ENCODE measurements around the gene GOLGA5. TPM values are rescaled to one million over a fixed set of nuclear protein-coding genes. Genes with fewer than 3 reads are reported as not detected.

GOLGA5 gene
- total RNA-seq, 6 donors from 2014 or later, result 24.1 to 60.0 (median 32.2) TPM

- Histone ChIP-seq H3K27me3 (no peaks in the 10 kb centered on the region), H3K9me3 (no peaks in the 10 kb centered on the region), H3K27ac (no peak overlapping the region), H3K36me3 (no peaks in the 10 kb centered on the region), H3K4me3 (no peak overlapping the region), H3K4me1 (no peaks in the 10 kb centered on the region)
- ATAC-seq (ENCODE audit: low FRiP score in 2 of 2) (no peak), DNase-seq (no peak)
- TF ChIP-seq POLR2AphosphoS5 (IDR thresholded peaks at IDR 0.05) (no peak), EP300 (IDR thresholded peaks at IDR 0.05) (no peak), CTCF (IDR thresholded peaks at IDR 0.05) (no peak), POLR2A (IDR thresholded peaks at IDR 0.05) (no peak)
- WGBS, 2 donors, result 80 to 84% methylated on average over 7 of the region's 7 CpGs
Measured at GRCh38 chr14:92860049-92860840, 66.1 kb downstream of the GOLGA5 start.

GRCh38 chr14:92861856-92862745 is 68.0 kb downstream of the GOLGA5 start:
- DNase-seq, result no peak
- TF ChIP-seq CTCF (IDR thresholded peaks at IDR 0.05) (no peak), EP300 (IDR thresholded peaks at IDR 0.05) (no peak), POLR2AphosphoS5 (IDR thresholded peaks at IDR 0.05) (no peak), POLR2A (IDR thresholded peaks at IDR 0.05) (no peak)
- Histone ChIP-seq H3K4me3 (no peak overlapping the region), H3K36me3 (no peaks in the 10 kb centered on the region), H3K27ac (no peak overlapping the region), H3K9me3 (no peaks in the 10 kb centered on the region), H3K4me1 (no peaks in the 10 kb centered on the region), H3K27me3 (no peaks in the 10 kb centered on the region)
- no peak for ATAC-seq (ENCODE audit: low FRiP score in 2 of 2)
- 93% methylated on average over 5 to 7 of the region's 7 CpGs for whole genome bisulfite sequencing, 2 donors

- no peak for ATAC-seq (ENCODE audit: low FRiP score in 2 of 2)
Measured at GRCh38 chr14:92863286-92864080, 69.4 kb downstream of the GOLGA5 start.

GRCh38 chr14:92865674-92866073 is 71.6 kb downstream of the GOLGA5 start:
- Histone ChIP-seq H3K27me3 (no peaks in the 10 kb centered on the region), H3K4me1 (no peaks in the 10 kb centered on the region), H3K9me3 (no peaks in the 10 kb centered on the region), H3K27ac (no peak overlapping the region), H3K4me3 (no peak overlapping the region), H3K36me3 (no peaks in the 10 kb centered on the region)
- TF ChIP-seq POLR2AphosphoS5 (IDR thresholded peaks at IDR 0.05), result no peak
- TF ChIP-seq CTCF (IDR thresholded peaks at IDR 0.05), result no peak
- TF ChIP-seq EP300 (IDR thresholded peaks at IDR 0.05), result no peak
- no peak for TF ChIP-seq POLR2A (IDR thresholded peaks at IDR 0.05)
- ATAC-seq (ENCODE audit: low FRiP score in 2 of 2) (no peak), DNase-seq (no peak)
- WGBS, 2 donors, result 87 to 100% methylated on average over 1 of the region's 1 CpG

More at GRCh38 chr14:92863286-92864080, 69.4 kb downstream of the GOLGA5 start:
- 49 to 61% methylated on average over 6 of the region's 6 CpGs for WGBS, 2 donors
- H3K27ac ChIP-seq, result no peak overlapping the region
- no peaks in the 10 kb centered on the region for H3K4me1 ChIP-seq
- TF ChIP-seq POLR2A (IDR thresholded peaks at IDR 0.05), result no peak
- H3K9me3 ChIP-seq, result no peaks in the 10 kb centered on the region
- H3K36me3 ChIP-seq, result no peaks in the 10 kb centered on the region
- no peak for DNase-seq
- no peaks in the 10 kb centered on the region for H3K27me3 ChIP-seq
- H3K4me3 ChIP-seq, result no peak overlapping the region

Measured in upper lobe of left lung (tissue), 6 donors.